Activated T-cell treated with anti-CD3 and anti-CD28 coated beads, Interleukin-2, amount 50 U/mL, for 48 hours (primary cell): ENCODE data around the gene KIR2DL1.
"Not testable (repeated sequence)": the region's sequence is repeated elsewhere in the genome, so short reads cannot be mapped to it uniquely, and the experiment has no call there.

ENCODE experiments used
- DNase-seq, 2 experiments: peaks; one replicate each; pipeline ENCODE4 v3.0.0-alpha.2; 2020

Gene KIR2DL1

GRCh38 chr19:54769646-54770045, at the start of gene KIR2DL1:
Gene KIR2DL1 (plus strand): TSS chr19:54769793. CDS start chr19:54769851, 58 bp downstream.
- DNase-seq: not testable (repeated sequence)

GRCh38 chr19:54724142-54724541, 45.5 kb upstream of the KIR2DL1 start, which contains the start of gene KIR3DL3:
Gene KIR3DL3 (plus strand): TSS chr19:54724442. CDS start chr19:54724497, 55 bp downstream.
- DNase-seq: no peak

- no peak for DNase-seq
These were observed 44.9 kb upstream of the KIR2DL1 start for GRCh38 chr19:54724644-54725043.

GRCh38 chr19:54725321-54725720, 44.3 kb upstream of the KIR2DL1 start:
- DNase-seq: no peak

GRCh38 chr19:54727562-54727961, 42.0 kb upstream of the KIR2DL1 start:
- DNase-seq: no peak

- no peak for DNase-seq
These were observed 41.4 kb upstream of the KIR2DL1 start for GRCh38 chr19:54728167-54728566.

GRCh38 chr19:54729416-54730188, 40.0 kb upstream of the KIR2DL1 start:
- DNase-seq: no peak

- no peak for DNase-seq
These were observed 38.4 kb upstream of the KIR2DL1 start for GRCh38 chr19:54731191-54731590.

- DNase-seq: not testable (repeated sequence)
These were observed 31.3 kb upstream of the KIR2DL1 start, which contains the start of gene KIR2DL3 for GRCh38 chr19:54738306-54738705. Gene KIR2DL3 (plus strand): TSS chr19:54738513. CDS start chr19:54738546, 33 bp downstream.

- DNase-seq: no peak
These were observed 30.9 kb upstream of the KIR2DL1 start for GRCh38 chr19:54738715-54739114.

GRCh38 chr19:54739587-54740497, 29.8 kb upstream of the KIR2DL1 start:
- no peak for DNase-seq

GRCh38 chr19:54741950-54742349, 27.6 kb upstream of the KIR2DL1 start:
- DNase-seq: not testable (repeated sequence)

- DNase-seq: not testable (repeated sequence)
These were observed 25.5 kb upstream of the KIR2DL1 start for GRCh38 chr19:54744080-54744479.

GRCh38 chr19:54747614-54748322, 21.8 kb upstream of the KIR2DL1 start:
- not testable (repeated sequence) for DNase-seq

- not testable (repeated sequence) for DNase-seq
These were observed 19.3 kb upstream of the KIR2DL1 start for GRCh38 chr19:54750276-54750675.

- DNase-seq: not testable (repeated sequence)
These were observed 13.1 kb upstream of the KIR2DL1 start for GRCh38 chr19:54756204-54757110.

GRCh38 chr19:54758577-54758976, 11.0 kb upstream of the KIR2DL1 start:
- DNase-seq: not testable (repeated sequence)

GRCh38 chr19:54764219-54764618, 5.4 kb upstream of the KIR2DL1 start:
- not testable (repeated sequence) for DNase-seq

- not testable (repeated sequence) for DNase-seq
These were observed 3.1 kb upstream of the KIR2DL1 start for GRCh38 chr19:54766464-54766863.

- DNase-seq: not testable (repeated sequence)
These were observed 918 bp downstream of the KIR2DL1 start for GRCh38 chr19:54770511-54770910.
